Thyroid gland (tissue), 4 donors: ENCODE results near the gene ARHGAP24.

Experiments
- POLR2A ChIP-seq, 2 donors: fragments of 450-650 bp; IDR thresholded peaks; one replicate each; pipeline ENCODE4 v1.6.1; 2017; ENCODE audit warnings: antibody characterized with exemption in 2 of 2, mild to moderate bottlenecking in 2 of 2, moderate library complexity in 1 of 2
- TF ChIP-seq, protein P1 (sequence below), 6 experiments: fragments of 200-600 bp in 3 of 6; fragments of 450-650 bp in 3 of 6; sonication (generic) in 3 of 6; IDR thresholded peaks; one replicate each; pipeline ENCODE4 v1.5.1; 2016 to 2019; ENCODE audit warnings: antibody characterized with exemption in 6 of 6, mild to moderate bottlenecking in 2 of 6, inconsistent platforms in 1 of 6, moderate library complexity in 1 of 6

DNA sequence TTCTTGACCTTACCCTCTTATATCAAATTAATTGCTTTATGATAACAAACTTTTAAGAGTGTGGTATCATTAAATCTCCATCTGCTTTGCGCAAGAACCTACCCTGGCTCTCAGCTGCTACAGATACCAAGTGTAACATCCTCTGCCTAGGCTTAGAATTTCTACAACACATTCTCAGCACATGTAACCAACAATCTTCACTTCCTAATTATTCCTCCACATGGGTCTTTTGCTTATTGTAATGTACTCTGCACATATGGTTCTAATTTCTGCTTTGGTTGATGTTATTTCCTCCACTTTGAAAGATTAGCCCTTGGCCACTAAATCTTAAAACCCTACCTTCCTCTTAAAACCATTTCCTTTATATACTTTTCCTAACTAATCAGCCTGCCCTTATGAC, 242.4 kb downstream of the ARHGAP24 start:
- TF ChIP-seq, protein P1, sequence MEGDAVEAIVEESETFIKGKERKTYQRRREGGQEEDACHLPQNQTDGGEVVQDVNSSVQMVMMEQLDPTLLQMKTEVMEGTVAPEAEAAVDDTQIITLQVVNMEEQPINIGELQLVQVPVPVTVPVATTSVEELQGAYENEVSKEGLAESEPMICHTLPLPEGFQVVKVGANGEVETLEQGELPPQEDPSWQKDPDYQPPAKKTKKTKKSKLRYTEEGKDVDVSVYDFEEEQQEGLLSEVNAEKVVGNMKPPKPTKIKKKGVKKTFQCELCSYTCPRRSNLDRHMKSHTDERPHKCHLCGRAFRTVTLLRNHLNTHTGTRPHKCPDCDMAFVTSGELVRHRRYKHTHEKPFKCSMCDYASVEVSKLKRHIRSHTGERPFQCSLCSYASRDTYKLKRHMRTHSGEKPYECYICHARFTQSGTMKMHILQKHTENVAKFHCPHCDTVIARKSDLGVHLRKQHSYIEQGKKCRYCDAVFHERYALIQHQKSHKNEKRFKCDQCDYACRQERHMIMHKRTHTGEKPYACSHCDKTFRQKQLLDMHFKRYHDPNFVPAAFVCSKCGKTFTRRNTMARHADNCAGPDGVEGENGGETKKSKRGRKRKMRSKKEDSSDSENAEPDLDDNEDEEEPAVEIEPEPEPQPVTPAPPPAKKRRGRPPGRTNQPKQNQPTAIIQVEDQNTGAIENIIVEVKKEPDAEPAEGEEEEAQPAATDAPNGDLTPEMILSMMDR (IDR thresholded peaks at IDR 0.05): no peak
- TF ChIP-seq POLR2A (IDR thresholded peaks at IDR 0.05): no peak
